Stimulated activated CD4-positive, alpha-beta T cell treated with anti-CD3 and anti-CD28 coated beads, TNF-alpha, amount 100 ng/mL, for 48 hours (primary cell): Measurements from ENCODE around the gene TFF1.
"Not testable (repeated sequence)": the region's sequence is repeated elsewhere in the genome, so short reads cannot be mapped to it uniquely, and the experiment has no call there.

Experiments used
- DNase-seq, 3 donors: peaks; one replicate each; pipeline ENCODE4 v3.0.0-alpha.2; 2020; ENCODE audit warnings: low read depth in 3 of 3

The TFF1 gene

DNA sequence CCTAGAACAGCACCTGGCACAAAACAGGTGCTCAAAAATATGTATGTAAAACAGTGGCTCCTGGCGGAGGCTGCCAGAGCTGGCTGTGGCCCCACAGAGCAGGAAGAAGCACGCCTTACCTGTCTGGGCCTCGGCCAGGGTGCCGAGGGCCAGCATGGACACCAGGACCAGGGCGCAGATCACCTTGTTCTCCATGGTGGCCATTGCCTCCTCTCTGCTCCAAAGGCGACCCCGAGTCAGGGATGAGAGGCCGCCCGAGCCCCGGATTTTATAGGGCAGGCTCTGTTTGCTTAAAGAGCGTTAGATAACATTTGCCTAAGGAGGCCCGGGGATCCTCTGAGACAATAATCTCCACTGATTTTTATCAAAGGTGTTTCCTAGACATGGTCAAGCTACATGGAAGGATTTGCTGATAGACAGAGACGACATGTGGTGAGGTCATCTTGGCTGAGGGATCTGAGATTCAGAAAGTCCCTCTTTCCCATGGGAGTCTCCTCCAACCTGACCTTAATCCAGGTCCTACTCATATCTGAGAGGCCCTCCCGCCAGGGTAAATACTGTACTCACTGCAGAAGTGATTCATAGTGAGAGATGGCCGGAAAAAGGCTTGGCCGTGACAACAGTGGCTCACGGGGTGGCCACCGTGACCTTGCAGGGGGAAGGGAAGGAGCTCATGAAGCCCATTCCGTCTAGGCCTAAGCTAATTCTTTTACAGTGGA lies at the start of gene TFF1:
Gene TFF1 (minus strand): TSS at position 244 of the 719 bp plus-strand sequence. CDS start 40 bp downstream, at position 204.
- DNase-seq = no peak

DNA sequence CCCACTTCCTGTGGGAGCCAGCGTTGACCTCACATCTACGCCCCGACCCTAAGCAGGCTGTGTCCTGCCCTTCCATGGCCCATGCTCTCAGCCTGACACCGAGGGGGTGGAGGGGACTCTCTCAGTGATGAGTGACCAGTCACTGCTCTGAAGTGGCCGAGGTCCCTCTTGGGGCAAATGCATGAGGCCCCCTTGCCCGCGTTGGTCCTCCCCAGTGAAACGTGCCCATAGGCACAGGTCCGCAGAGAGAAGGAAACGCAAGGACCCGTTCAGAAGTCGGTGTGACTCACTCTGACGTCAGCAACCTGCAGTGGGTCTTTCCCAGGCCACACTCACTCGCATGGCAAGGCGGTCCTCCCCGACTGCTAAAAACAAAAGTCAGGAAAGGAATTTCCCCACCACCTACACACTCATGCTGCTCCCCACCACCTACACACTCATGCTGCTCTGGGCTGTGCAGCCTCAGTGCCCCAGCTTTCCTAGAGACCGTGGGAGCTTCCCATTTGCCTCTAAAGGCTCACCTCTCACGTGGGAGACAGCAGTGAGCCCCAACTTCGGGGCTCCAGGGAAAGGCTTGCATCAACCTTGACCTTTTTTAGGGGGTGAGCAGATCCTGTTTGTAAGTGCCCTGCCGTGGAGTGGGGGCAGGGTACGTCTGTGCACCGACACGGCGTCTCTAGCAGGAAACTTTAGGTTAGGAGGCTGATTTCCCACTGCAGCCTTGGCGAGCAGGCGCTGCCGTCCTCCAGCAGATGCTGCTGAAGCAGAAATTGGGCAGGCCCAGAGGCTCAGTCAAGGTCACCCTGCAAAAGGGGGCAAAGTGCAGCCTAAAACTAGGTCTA lies 48.8 kb upstream of the TFF1 start:
- DNase-seq = peak; percentile 93 to 95 (median 93)

DNA sequence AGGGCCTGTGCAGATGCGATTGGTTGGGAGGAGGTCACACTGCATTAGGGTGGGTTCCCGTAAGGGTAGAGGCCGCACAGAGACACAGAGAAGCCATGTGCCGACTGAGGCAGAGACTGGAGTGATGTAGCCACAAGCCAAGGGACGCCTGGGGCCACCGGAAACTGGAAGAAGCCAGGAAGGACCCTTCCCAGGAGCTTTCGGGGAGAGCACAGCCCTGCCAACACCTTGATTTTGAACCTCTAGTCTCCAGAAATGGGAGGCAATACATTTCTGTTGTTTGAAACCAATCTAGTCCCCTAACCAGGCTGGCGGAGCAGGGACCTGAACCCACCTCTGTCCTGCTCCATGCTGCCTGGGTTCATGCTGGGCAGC lies 48.2 kb upstream of the TFF1 start:
- DNase-seq = no peak

DNA sequence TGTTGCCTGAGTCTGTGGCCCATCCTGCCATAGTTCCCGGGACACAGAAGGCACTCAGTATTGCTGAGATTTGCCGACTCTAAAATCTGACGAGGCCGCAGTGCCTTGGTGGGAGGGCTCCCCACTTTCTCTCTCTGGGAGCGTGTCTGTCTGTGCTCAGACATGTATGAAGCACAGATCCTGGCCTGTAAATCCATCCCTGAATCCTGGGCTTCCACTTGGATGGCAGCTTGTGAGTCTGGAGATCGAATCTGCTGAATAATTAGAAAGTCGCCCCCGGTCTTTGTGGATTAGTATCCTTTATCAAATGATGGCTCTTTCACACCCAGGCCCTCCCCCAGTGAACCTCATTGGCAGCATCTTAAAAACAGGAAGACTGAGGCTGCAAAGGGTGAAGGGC lies 47.7 kb upstream of the TFF1 start:
- DNase-seq = no peak

DNA sequence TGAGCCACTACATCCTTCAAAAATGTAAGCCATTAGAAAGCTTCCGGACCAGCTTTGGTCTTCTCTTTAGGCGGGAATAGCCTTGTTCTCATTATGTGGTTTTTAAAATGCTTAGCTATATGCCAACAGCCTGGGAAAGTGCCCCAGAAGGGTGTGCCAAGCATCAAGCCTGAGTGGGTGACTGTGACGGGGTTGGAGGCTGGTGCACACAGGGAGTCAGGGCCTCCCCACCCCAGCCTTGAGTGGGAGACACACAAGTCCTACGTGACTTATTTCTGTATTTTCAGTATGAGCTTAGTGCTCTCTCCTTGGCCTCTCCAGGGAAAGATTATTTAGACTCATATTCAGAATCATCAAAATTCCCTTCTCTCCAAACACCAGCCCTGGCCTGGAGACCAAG lies 47.2 kb upstream of the TFF1 start:
- no peak for DNase-seq

DNA sequence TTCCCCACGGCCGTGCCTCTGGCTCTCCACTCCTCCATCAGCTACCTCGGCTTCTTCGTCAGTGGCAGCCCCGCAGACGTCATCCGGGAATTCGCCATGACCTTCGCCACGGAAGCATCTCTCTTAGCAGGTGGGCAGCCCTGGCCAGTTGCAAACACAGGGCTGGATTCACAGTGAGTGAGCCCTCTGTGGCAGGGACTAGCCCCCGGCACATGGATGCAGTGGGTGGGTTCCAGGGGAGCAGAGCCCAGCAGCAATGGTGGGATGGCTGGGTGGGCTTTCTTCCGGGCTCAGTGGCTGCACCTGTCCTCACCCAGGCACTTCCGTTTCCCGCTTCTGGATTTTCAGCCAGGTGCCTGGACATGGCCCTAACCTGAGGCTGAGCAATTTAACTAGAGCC lies 46.8 kb upstream of the TFF1 start:
- DNase-seq = no peak

DNA sequence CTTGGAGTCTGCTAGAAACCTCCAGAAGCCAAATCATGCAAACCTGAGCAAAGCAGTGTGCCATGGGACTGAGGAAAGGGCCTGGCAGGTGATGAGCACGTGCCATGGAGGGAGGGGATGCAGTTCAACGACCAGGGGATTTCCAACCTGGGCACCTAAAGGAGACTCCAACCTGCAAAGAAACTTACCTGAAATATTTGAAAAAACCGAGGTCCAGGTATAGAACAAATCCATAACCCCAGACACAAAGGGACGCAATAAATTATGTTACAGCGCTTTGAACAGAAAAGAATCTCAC lies 46.2 kb upstream of the TFF1 start:
- no peak for DNase-seq

DNA sequence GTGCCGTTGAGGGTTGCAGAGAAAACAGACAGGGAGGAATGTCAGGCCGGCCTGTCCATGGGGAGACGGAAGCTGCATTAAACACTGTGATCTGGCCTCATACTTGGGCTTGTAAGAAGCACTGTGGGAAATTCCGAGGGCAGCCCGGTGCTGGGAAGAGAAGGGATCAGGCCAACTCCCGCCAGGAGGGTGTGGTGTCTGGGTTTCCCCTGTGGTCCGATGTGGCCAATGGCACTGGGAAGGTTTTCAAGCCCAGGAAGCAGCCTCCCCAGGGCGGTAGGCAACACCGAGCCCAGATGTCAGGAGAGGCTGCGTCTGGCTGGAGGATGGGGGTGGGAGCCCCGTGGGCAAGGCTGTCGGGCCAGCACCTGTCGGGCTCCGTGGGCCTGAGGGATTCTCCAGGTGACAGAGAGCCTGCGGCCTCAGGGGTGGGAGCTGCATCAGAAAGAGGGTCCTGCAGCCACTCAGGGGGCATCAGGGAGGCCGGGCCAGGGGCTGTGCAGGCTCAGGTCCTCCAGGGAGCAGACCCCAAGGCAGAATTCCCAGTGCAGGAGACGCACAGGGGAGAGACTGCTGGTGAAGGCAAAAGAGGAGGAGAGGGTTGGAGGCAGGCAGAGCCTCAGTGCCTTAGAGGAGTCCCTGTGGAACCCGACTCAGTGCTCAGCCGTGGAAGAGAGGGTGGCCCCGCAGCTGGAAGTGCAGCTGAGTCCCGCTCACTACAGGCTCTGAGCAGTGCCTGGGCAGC lies 45.7 kb upstream of the TFF1 start:
- no peak for DNase-seq

DNA sequence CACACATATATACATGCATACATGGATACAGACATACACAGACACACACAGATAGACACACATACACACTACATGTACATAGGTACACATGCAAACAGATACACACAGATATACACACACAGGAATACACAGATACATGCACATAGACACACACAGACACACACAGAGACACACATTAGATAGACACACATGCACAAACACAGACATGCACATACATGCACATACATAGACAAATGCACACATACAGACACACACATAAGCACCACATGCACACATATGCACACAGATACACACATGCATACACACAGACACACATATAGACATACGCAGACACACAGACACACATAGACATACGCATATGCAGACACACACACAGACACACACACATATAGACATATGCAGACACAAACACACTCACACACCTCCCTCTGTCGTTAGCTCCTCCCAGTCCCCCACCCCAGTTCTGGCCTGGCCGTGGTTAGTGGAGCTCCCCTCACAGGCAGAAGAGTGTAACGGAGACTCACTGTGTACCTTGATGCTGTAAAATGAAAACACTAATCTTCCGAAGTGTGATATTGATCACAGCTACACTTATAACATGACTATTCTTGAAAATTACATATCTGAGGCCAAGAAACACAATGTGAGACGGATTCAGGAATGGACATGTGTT lies 45.0 kb upstream of the TFF1 start:
- no peak for DNase-seq

DNA sequence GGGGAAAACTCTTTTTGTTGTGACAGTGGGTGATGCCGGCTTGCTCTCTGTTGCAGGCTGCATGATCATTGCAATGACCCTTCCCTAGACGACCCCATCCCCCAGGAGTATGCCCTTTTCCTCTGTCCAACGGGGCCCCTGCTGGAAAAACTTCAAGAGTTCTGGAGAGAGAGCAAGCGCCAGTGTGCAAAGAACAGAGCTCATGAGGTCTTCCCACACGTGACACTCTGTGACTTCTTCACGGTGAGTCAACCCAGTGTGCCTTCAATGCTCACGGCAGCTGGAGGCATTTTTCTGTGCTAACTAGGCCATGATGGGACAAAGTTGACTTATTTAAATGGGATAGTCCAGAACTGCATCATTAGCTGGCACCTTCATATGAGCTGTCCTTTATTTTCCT lies 43.0 kb upstream of the TFF1 start:
- DNase-seq = no peak

DNA sequence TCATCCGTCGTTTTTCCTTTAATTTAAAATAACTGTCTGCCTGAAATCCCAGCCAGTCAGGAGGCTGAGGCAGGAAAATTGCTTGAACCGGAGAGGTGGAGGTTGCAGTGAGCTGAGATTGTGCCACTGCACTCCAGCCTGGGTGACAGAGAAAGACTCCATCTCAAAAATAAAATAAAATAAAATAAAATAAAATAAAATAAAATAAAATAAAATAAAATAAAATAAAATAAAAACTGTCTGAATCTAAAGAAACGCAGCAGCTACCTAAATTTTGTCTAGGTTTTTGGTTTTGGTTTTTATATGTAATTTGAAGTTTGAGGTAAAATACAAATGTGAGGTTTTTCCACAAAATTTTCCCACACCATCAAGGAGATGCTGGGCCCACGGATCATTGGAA lies 42.4 kb upstream of the TFF1 start:
- not testable (repeated sequence) for DNase-seq

DNA sequence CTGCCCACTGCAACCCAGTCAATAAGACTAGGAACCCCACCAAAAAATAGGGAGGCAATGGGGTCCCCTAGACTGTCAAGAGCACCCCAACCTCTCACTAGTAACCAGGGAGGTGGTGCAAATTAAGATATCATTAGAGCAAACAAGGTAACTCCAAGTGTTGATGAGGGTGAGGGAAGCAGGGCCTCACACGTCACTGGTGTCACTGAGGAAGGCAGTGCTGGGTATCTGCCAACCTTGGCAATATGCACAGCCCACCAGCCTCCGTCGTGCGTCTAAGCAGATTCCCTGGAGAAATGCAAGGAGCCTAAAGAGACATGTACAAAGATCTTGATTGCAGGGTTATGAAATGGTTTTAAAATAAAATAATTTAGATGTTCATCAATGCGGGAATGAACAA lies 41.1 kb upstream of the TFF1 start:
- no peak for DNase-seq

DNA sequence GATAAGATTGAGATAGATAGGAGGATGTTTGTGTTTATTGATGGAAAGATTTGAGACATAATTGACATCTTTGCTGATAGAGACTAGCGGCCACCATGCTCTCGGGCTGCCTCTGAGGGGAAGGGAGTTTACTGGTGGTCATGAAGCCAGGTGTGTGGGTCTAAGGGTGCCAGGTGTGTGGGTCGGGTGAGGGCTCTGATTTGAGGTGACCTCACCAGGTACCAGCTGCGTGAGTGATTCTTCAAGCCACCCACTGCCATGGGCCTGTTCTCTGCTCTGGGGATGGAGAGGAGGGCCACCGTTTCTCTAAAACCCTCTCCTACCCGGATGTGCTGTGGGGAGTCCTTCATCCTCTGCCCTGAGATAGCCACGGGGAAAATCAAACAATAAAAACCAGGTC lies 40.5 kb upstream of the TFF1 start:
- DNase-seq = no peak

DNA sequence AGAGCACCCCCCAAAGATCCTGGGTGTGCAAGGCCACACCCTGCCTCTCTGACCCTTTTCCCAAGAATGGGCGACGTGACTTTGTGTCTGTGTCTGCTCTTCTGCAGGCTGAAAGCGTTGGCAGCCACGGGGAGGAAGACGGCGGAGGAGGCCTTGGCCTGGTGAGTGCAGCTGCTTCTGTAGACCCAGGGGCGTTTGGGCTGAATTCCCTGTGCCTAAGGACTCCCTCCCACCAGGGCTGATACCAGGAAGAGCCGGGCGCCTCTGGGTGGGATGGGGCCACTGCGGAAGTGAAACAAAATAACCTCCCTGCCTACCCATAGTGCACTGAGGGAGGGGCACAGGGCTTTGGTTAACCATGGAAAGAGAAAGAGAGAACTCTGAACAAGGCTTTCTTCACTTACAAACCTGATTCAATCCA lies 39.9 kb upstream of the TFF1 start:
- no peak for DNase-seq

DNA sequence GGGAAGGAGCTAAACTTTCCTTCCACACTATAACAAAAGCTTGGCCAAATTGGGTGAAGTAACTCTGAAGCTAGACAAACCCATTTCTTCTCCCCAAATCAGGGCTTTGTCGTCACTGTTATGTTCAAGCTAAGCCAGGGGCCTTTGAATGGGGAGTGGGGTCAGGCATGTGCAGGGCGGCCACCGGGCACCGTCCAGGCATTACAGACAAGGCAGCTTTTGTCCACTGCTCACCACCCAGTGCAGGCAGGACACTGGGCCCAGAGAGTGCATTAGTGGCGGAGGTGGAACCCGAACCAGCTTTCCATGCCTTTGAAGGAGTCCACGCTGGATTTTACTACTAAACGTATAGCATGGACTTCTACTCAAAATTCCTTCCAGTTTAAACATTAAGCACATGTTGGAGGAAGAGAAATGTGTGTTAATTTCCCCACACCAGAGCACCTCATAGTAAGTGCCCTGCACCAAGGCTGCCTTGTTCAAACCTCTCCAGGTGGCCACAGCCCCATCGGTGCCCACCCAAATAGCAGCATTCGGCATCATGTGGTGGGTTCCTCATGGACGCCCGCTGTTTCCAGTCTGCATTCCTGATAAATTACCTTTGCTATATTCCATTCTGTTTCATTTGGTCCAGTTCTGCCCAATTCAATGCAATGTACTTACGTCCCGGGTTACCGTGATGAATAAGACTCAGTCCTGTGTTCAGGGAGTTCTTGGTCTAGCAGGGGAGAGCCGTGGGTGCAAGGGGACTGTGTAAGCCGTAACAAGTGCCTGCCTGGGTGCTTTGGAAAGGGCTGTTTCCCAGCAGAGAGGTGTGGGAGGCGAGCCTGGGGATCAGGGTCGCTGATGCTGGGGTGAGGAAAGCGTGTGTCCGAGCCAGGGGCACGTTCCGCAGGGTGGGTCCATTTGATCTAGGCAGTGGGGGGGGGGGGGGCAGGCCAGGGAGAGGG lies 39.0 kb upstream of the TFF1 start:
- DNase-seq = no peak

DNA sequence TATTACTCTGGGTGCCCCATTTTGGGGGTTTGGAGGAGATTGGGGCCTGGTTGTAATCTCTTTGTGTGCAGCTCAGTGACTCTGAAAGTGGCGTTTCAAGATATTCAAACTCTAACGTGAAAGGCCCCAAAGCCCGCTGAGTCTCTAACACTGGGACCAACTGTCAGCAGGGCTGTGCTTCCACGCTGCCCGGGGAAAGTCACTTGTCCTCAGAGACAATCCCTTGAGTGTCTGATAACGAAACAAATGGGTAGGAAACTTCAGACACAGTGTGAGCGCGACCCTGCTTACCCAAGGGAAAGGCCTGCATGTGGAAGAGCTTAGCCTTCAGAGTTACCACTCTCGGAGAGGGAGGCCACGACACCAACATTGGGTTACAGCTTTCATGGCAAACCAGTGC lies 38.2 kb upstream of the TFF1 start:
- DNase-seq = no peak

DNA sequence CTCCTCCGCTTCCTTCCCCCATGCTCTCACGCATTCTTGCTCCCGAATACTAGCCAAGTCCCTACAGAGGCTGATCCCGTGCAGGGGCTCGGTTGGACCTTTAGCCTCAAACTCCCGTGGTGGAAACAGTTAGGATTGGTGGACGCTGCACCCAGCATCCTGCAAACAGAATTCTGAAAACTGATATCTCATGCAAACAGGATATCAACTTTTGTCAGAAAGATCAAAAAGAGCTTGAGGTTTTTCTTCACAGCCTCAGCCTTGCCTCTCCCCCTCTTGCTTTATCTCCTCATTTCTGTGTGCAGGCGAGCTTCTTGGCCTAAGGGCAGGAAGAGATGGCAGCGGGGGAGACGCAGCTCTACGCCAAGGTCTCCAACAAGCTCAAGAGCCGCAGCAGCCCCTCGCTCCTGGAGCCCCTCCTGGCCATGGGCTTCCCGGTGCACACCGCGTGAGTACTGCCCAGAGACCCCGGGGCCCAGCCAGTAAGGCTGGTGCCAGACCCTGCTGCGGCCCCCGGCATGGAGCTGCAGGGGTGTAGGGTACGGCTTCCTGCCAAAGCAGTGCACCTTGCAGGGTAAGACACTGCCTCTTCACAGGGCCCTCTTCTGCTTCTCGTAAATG lies 37.4 kb upstream of the TFF1 start, which contains the start of gene UBASH3A:
Gene UBASH3A (plus strand): TSS at position 292 of the 621 bp plus-strand sequence. CDS start 44 bp downstream, at position 336.
- DNase-seq = no peak

DNA sequence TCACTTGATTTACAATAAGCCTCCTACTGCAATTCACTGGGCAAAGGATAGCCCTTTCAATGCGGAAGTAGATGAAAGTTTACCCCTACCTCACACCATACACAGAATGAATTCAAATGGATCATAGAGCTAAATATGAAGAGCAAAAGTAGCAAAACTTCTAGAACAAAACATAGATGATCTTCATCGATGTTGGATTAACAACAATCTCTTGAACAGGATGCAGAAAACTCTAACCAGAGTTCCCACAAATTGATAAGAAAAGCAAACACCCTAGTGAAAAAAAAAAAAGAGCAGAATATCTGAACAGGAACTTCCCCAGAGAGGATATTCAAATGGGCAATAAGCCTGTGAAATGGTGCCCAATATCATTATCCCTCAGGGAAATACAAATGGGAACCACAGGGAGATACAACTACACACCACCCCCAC lies 35.5 kb upstream of the TFF1 start:
- no peak for DNase-seq

DNA sequence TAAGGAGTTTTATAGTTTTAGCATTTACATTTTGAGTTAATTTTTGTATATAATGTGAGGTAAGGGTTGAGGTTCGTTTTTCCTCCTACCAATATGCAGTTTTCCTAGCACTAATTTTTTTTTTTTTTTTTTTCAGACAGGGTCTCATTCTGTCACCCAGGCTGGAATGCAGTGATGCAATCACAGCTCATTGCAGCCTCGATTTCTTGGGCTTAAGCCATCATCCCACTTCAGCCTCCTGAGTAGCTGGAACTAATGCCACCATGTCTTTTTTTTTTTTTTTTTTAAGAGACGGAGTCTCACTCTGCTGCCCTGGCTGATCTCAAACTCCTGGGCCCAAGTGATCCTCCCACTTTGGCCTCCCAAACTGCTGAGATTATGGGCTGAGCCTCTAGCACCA lies 34.8 kb upstream of the TFF1 start:
- DNase-seq = no peak

DNA sequence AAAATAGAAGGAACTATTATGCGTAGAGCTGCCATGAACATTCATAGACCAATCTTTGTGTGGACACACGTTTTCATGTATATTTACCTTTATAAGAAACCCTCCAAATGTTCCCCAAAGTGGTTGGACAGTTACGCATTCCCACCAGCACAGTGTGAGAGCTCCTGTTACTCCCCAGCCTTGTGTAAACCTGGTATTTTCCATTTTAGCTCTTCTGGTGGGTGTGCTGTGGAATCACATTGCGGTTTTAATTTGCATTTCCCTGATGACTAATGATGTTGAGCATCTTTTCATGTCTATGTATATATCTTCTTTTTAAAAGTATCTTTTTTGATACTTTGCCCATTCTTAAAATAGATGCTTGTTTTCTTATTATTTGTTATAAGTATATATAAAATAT lies 34.2 kb upstream of the TFF1 start:
- no peak for DNase-seq
